GM23338 (cell line): Measurements from ENCODE around the gene RRP7A. TPM values are rescaled to one million over a fixed set of nuclear protein-coding genes. Genes with fewer than 3 reads are reported as not detected.
"Not testable (repeated sequence)": the region's sequence is repeated elsewhere in the genome, so short reads cannot be mapped to it uniquely, and the experiment has no call there.

Experiments used
- ATAC-seq: fragments of 200-7000 bp; cut with Tn5 transposase; 3 replicates; pipeline ENCODE4 v1.9.1; 2020
- DNase-seq: peaks from one replicate; pipeline ENCODE4 v3.0.0-alpha.2; 2015; ENCODE audit warnings: low spot score
- H2AFZ ChIP-seq: fragments of 200-600 bp; sonication (generic); 2 replicates; pipeline ENCODE4 v1.8.0; 2016; ENCODE audit warnings: antibody characterized with exemption, mild to moderate bottlenecking, moderate library complexity
- H3F3A ChIP-seq: fragments of 200-600 bp; sonication (generic); replicated peaks from 2 replicates; pipeline ENCODE4 v1.8.0; 2017; ENCODE audit warnings: antibody characterized with exemption, mixed run types, low read depth
- H3K27ac ChIP-seq: fragments of 200-600 bp; sonication (generic); 2 replicates; pipeline ENCODE4 v1.6.1; 2016; ENCODE audit warnings: low read depth
- H3K27me3 ChIP-seq: fragments of 200-600 bp; sonication (generic); 2 replicates; pipeline ENCODE4 v1.8.0; 2016; ENCODE audit warnings: mild to moderate bottlenecking, mixed run types, moderate library complexity; ENCODE audit not compliant: insufficient read depth
- H3K36me3 ChIP-seq: fragments of 200-600 bp; sonication (generic); 2 replicates; pipeline ENCODE4 v1.8.0; 2016; ENCODE audit warnings: mild to moderate bottlenecking; ENCODE audit not compliant: insufficient read depth
- H3K4me1 ChIP-seq: fragments of 200-600 bp; sonication (generic); 2 replicates; pipeline ENCODE4 v1.8.0; 2016; ENCODE audit warnings: mild to moderate bottlenecking, moderate library complexity; ENCODE audit not compliant: insufficient read depth
- H3K4me2 ChIP-seq: fragments of 200-600 bp; sonication (generic); 2 replicates; pipeline ENCODE4 v1.7.1; 2017; ENCODE audit warnings: mixed run types
- H3K4me3 ChIP-seq: fragments of 200-600 bp; sonication (generic); 2 replicates; pipeline ENCODE4 v1.6.1; 2016; ENCODE audit warnings: mixed run types
- H3K79me2 ChIP-seq: fragments of 200-600 bp; sonication (generic); replicated peaks from 2 replicates; pipeline ENCODE4 v1.8.0; 2017; ENCODE audit warnings: mild to moderate bottlenecking; ENCODE audit not compliant: insufficient read depth
- H3K9me2 ChIP-seq: fragments of 200-600 bp; sonication (generic); 2 replicates; pipeline ENCODE4 v1.8.0; 2017; ENCODE audit not compliant: insufficient read depth
- H4K20me1 ChIP-seq: fragments of 200-600 bp; sonication (generic); replicated peaks from 2 replicates; pipeline ENCODE4 v1.8.0; 2017; ENCODE audit warnings: mild to moderate bottlenecking; ENCODE audit not compliant: insufficient read depth
- H3K27ac Mint-ChIP-seq: 2 replicates; pipeline ENCODE4 v1.8.0; 2020; ENCODE audit warnings: inconsistent platforms, mild to moderate bottlenecking, moderate library complexity, mixed read lengths
- H3K27me3 Mint-ChIP-seq: 3 replicates; pipeline ENCODE4 v1.8.0; 2022; ENCODE audit warnings: low read depth, mild to moderate bottlenecking, moderate library complexity, mixed read lengths, inconsistent platforms; ENCODE audit not compliant: insufficient read depth, poor library complexity
- H3K36me3 Mint-ChIP-seq: 3 replicates; pipeline ENCODE4 v1.8.0; 2021; ENCODE audit warnings: low read depth, mild to moderate bottlenecking, inconsistent platforms, moderate library complexity, mixed read lengths
- H3K4me1 Mint-ChIP-seq: 3 replicates; pipeline ENCODE4 v1.8.0; 2020; ENCODE audit warnings: mild to moderate bottlenecking, inconsistent platforms, mixed read lengths
- H3K4me3 Mint-ChIP-seq: 3 replicates; pipeline ENCODE4 v1.8.0; 2021; ENCODE audit warnings: moderate library complexity, mild to moderate bottlenecking, inconsistent platforms, mixed read lengths
- H3K9me3 Mint-ChIP-seq: 3 replicates; pipeline ENCODE4 v1.8.0; 2020; ENCODE audit warnings: moderate library complexity, mild to moderate bottlenecking, inconsistent platforms, mixed read lengths
- CREB1 ChIP-seq: fragments of 250-450 bp; sonication (Bioruptor Pico); IDR thresholded peaks from 2 replicates; pipeline ENCODE4 v1.5.0; 2020; ENCODE audit warnings: low read depth, mild to moderate bottlenecking, moderate library complexity
- EZH2 ChIP-seq: fragments of 200-600 bp; sonication (generic); IDR thresholded peaks from one replicate; pipeline ENCODE4 v1.8.0; 2017; ENCODE audit warnings: antibody characterized with exemption, mild to moderate bottlenecking, low read depth; ENCODE audit not compliant: unreplicated experiment
- EZH2phosphoT487 ChIP-seq: fragments of 200-600 bp; sonication (generic); IDR thresholded peaks from one replicate; pipeline ENCODE4 v1.8.1; 2018; ENCODE audit warnings: antibody characterized with exemption; ENCODE audit not compliant: unreplicated experiment
- JUNB ChIP-seq: IDR thresholded peaks from one replicate; pipeline ENCODE4 v1.6.1; 2016; ENCODE audit warnings: antibody characterized with exemption; ENCODE audit not compliant: unreplicated experiment
- NANOG ChIP-seq: IDR thresholded peaks from 2 replicates; pipeline ENCODE4 v1.6.1; 2016; ENCODE audit warnings: antibody characterized with exemption, borderline replicate concordance
- POLR2AphosphoS5 ChIP-seq: IDR thresholded peaks from 2 replicates; pipeline ENCODE4 v1.6.1; 2016; ENCODE audit warnings: antibody characterized with exemption, low read depth
- STAT1 ChIP-seq: IDR thresholded peaks from one replicate; pipeline ENCODE4 v1.6.1; 2016; ENCODE audit warnings: antibody characterized with exemption; ENCODE audit not compliant: unreplicated experiment
- ZNF114 ChIP-seq: fragments of 250-450 bp; sonication (Bioruptor Pico); IDR thresholded peaks from 2 replicates; pipeline ENCODE4 v1.5.0; 2020; ENCODE audit warnings: mild to moderate bottlenecking, moderate library complexity
- ZNF331 ChIP-seq: fragments of 250-450 bp; sonication (Bioruptor Pico); IDR thresholded peaks from 2 replicates; pipeline ENCODE4 v1.5.0; 2020; ENCODE audit warnings: low read depth, mild to moderate bottlenecking, moderate library complexity
- polyA plus RNA-seq: library from polyadenylated mRNA; unstranded; fragments of >200 nt; fragmentation: Nextera tagmentation; extraction: Ambion mirVana; gene quantifications from 2 replicates; pipeline ENCODE4 v1.2.1, GENCODE V29; 2016
- total RNA-seq: library from RNA; depleted of rRNA; stranded (reverse); fragments of >200 nt; shearing (Covaris generic); gene quantifications from 2 replicates; pipeline ENCODE4 v1.2.3, GENCODE V29; 2014
- TF ChIP-seq, protein P1 (sequence below): IDR thresholded peaks from one replicate; pipeline ENCODE4 v1.6.1; 2018; ENCODE audit warnings: antibody characterized with exemption; ENCODE audit not compliant: unreplicated experiment
- TF ChIP-seq, protein P2 (sequence below), 2 experiments: fragments of 200-600 bp in 1 of 2; sonication (generic) in 1 of 2; conservative IDR thresholded peaks; 2 replicates each; pipeline versions ENCODE4 v1.5.1 to v1.6.1; 2016 to 2017; ENCODE audit warnings: antibody characterized with exemption in 2 of 2, low read depth in 2 of 2, mild to moderate bottlenecking in 2 of 2, moderate library complexity in 1 of 2
- TF ChIP-seq, protein P3 (sequence below): IDR thresholded peaks from 2 replicates; pipeline ENCODE4 v1.6.1; 2016; ENCODE audit warnings: antibody characterized with exemption

Gene RRP7A
- total and polyA plus RNA-seq, 2 experiments from 2014 or later: 48.1 to 59.2 TPM

DNA sequence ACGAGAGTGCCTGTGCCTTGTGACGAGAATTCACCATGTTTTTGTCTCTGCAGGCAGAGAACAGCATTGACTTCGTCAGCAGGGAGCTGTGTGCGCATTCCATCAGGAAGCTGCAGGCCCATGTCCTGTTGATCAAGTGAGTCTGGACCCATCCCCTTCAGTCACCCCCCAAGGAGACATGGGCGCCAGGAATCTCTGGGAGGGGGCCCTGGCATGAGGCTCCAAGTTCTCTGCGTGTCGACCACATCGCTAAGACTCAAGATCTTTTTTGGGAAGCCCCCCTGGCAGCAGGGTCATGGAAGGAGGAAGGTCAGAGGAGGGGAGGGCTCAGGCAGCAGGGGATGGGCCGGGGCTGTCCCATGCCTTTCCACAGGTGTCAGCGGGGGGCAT is 10.6 kb downstream of the RRP7A start:
- DNase-seq (peak; percentile 52), ATAC-seq (peak; percentile 31)
- H3F3A ChIP-seq: peaks cover 33% of the 10 kb centered on the region
- peaks cover 15% of the 10 kb centered on the region for H3K4me1 ChIP-seq
- Mint-ChIP-seq H3K27me3 (peaks cover 19% of the 10 kb centered on the region), H3K4me3 (peak overlapping the region; percentile 19; the same call in 2 of the 3 replicates), H3K4me1 (peaks cover 29% of the 10 kb centered on the region), H3K36me3 (peaks cover 18% of the 10 kb centered on the region)
- not testable (repeated sequence) for H3K36me3 ChIP-seq, H2AFZ ChIP-seq, H3K27ac ChIP-seq, H3K79me2 ChIP-seq, H3K9me3 Mint-ChIP-seq, H3K9me2 ChIP-seq, H3K27ac Mint-ChIP-seq, H3K27me3 ChIP-seq, H4K20me1 ChIP-seq
- peak overlapping the region; percentile 62; the same call in 1 of the 2 replicates for H3K4me2 ChIP-seq
- 0 out of 2 replicates have a peak overlapping the region, but pooled peaks have one; percentile 20 for H3K4me3 ChIP-seq

DNA sequence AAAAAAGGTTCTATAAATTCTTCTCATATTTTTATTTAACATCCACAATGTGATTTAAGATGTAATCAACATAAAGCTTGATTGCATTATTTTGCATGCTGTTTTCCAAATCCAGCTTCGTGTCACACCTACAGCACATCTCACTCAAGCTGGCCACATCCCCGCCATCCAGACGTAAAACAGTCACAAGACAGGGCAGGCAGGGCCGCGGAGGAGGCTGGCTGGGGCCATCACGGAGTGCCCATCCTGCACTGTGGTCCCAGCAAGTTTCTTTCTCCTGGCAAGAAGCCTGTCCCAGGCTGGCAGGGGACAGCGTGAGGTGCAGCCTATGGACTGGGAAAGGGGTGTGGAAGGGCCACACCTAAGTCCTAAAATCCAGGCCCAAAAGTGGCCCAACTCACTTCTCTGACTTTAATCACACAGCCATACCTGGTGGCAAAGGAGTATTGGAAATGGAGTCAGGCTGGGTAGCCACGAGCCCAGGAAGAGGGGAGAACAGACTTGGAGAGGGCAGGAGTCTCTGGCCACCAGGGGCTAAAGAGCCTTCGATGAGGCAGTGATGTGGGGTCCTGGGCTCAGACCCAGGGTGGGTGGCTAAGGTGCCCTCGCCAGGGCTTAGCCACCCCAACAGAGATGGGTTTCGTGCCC is 11.1 kb downstream of the RRP7A start:
- H4K20me1 ChIP-seq, H3K27me3 ChIP-seq, H3K9me2 ChIP-seq, H3K4me3 Mint-ChIP-seq, H3K79me2 ChIP-seq, H3K36me3 ChIP-seq, H3K9me3 Mint-ChIP-seq, DNase-seq, H2AFZ ChIP-seq: not testable (repeated sequence)
- H3K27me3 Mint-ChIP-seq: peaks cover 19% of the 10 kb centered on the region
- H3K36me3 Mint-ChIP-seq: peaks cover 18% of the 10 kb centered on the region
- 0 out of 2 replicates have a peak overlapping the region, but pooled peaks have one; percentile 20 for H3K4me3 ChIP-seq
- H3K4me1 Mint-ChIP-seq: peaks cover 29% of the 10 kb centered on the region
- ATAC-seq: peak; percentile 45
- peak overlapping the region; percentile 69; the same call in 1 of the 2 replicates for H3K27ac ChIP-seq
- peaks cover 33% of the 10 kb centered on the region for H3F3A ChIP-seq
- peak overlapping the region; percentile 86; the same call in 1 of the 2 replicates for H3K27ac Mint-ChIP-seq
- H3K4me1 ChIP-seq: peaks cover 15% of the 10 kb centered on the region
- peak overlapping the region; percentile 62; the same call in 1 of the 2 replicates for H3K4me2 ChIP-seq

DNA sequence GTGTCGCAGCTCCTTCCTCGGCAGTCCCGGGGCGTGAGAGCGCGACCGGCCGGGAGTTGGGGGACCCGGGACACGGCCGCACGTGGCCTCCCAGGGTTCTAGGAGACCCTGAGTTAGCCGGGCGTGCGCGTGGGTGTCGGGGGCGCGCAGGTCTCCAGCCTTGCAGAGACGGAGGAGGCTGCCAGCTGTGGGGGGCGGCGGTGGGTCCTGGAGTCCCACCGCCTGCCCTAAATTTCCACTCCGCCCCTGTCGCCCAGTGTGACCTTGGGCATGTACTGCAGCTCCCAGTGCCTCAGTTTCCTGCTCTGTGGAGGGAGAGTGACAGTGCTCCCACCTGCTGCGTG is 18.8 kb downstream of the RRP7A start:
- H3K27ac ChIP-seq: no peak overlapping the region
- no peak overlapping the region for H3K27ac Mint-ChIP-seq
- no peak for DNase-seq
- H3K36me3 Mint-ChIP-seq: no peaks in the 10 kb centered on the region; the same call in 2 of the 3 replicates
- peak overlapping the region; percentile 85; the same call in 1 of the 2 replicates for H2AFZ ChIP-seq
- H3K4me3 Mint-ChIP-seq: peak overlapping the region; percentile 40; the same call in 1 of the 3 replicates
- no peaks in the 10 kb centered on the region for H4K20me1 ChIP-seq
- no peaks in the 10 kb centered on the region; the same call in 2 of the 3 replicates for H3K9me3 Mint-ChIP-seq
- peaks cover 10% of the 10 kb centered on the region; the same call in 2 of the 3 replicates for H3K4me1 Mint-ChIP-seq
- no peaks in the 10 kb centered on the region for H3K36me3 ChIP-seq
- H3F3A ChIP-seq: peaks cover 12% of the 10 kb centered on the region
- H3K79me2 ChIP-seq: no peaks in the 10 kb centered on the region
- no peaks in the 10 kb centered on the region for H3K9me2 ChIP-seq
- peaks cover 6% of the 10 kb centered on the region; the same call in 1 of the 2 replicates for H3K27me3 ChIP-seq
- peak overlapping the region; percentile 78 for H3K4me2 ChIP-seq
- peaks cover 2% of the 10 kb centered on the region for H3K27me3 Mint-ChIP-seq
- no peak for ATAC-seq
- H3K4me1 ChIP-seq: no peaks in the 10 kb centered on the region; the same call in none of the 2 replicates
- peak overlapping the region; percentile 62 for H3K4me3 ChIP-seq
- TF ChIP-seq NANOG: no peak
- TF ChIP-seq, protein P1, sequence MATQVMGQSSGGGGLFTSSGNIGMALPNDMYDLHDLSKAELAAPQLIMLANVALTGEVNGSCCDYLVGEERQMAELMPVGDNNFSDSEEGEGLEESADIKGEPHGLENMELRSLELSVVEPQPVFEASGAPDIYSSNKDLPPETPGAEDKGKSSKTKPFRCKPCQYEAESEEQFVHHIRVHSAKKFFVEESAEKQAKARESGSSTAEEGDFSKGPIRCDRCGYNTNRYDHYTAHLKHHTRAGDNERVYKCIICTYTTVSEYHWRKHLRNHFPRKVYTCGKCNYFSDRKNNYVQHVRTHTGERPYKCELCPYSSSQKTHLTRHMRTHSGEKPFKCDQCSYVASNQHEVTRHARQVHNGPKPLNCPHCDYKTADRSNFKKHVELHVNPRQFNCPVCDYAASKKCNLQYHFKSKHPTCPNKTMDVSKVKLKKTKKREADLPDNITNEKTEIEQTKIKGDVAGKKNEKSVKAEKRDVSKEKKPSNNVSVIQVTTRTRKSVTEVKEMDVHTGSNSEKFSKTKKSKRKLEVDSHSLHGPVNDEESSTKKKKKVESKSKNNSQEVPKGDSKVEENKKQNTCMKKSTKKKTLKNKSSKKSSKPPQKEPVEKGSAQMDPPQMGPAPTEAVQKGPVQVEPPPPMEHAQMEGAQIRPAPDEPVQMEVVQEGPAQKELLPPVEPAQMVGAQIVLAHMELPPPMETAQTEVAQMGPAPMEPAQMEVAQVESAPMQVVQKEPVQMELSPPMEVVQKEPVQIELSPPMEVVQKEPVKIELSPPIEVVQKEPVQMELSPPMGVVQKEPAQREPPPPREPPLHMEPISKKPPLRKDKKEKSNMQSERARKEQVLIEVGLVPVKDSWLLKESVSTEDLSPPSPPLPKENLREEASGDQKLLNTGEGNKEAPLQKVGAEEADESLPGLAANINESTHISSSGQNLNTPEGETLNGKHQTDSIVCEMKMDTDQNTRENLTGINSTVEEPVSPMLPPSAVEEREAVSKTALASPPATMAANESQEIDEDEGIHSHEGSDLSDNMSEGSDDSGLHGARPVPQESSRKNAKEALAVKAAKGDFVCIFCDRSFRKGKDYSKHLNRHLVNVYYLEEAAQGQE: no peak
- no peak for TF ChIP-seq POLR2AphosphoS5
- TF ChIP-seq, protein P2, sequence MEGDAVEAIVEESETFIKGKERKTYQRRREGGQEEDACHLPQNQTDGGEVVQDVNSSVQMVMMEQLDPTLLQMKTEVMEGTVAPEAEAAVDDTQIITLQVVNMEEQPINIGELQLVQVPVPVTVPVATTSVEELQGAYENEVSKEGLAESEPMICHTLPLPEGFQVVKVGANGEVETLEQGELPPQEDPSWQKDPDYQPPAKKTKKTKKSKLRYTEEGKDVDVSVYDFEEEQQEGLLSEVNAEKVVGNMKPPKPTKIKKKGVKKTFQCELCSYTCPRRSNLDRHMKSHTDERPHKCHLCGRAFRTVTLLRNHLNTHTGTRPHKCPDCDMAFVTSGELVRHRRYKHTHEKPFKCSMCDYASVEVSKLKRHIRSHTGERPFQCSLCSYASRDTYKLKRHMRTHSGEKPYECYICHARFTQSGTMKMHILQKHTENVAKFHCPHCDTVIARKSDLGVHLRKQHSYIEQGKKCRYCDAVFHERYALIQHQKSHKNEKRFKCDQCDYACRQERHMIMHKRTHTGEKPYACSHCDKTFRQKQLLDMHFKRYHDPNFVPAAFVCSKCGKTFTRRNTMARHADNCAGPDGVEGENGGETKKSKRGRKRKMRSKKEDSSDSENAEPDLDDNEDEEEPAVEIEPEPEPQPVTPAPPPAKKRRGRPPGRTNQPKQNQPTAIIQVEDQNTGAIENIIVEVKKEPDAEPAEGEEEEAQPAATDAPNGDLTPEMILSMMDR (conservative IDR thresholded peaks at IDR 0.05; ENCODE audit: low read depth in 2 of 2): no peak
- TF ChIP-seq JUNB: no peak
- no peak for TF ChIP-seq STAT1
- TF ChIP-seq EZH2phosphoT487: no peak
- TF ChIP-seq, protein P3, sequence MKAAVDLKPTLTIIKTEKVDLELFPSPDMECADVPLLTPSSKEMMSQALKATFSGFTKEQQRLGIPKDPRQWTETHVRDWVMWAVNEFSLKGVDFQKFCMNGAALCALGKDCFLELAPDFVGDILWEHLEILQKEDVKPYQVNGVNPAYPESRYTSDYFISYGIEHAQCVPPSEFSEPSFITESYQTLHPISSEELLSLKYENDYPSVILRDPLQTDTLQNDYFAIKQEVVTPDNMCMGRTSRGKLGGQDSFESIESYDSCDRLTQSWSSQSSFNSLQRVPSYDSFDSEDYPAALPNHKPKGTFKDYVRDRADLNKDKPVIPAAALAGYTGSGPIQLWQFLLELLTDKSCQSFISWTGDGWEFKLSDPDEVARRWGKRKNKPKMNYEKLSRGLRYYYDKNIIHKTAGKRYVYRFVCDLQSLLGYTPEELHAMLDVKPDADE: no peak
- TF ChIP-seq ZNF114 (CRISPR knock-in tag): no peak
- no peak for TF ChIP-seq ZNF331 (CRISPR knock-in tag)
- TF ChIP-seq EZH2: no peak
- no peak for TF ChIP-seq CREB1 (CRISPR knock-in tag)
